Neural cell (in vitro differentiated cells): ENCODE data around the gene SMCHD1.
"Not testable (repeated sequence)": the region's sequence is repeated elsewhere in the genome, so short reads cannot be mapped to it uniquely, and the experiment has no call there.

Source experiments
- CTCF ChIP-seq: fragments of 450-650 bp; IDR thresholded peaks from 2 replicates; pipeline ENCODE4 v1.5.1; 2014; ENCODE audit warnings: antibody characterized with exemption, mild to moderate bottlenecking, moderate library complexity; ENCODE audit not compliant: poor library complexity, severe bottlenecking
- POLR2AphosphoS5 ChIP-seq: IDR thresholded peaks from 2 replicates; pipeline ENCODE4 v1.6.1; 2012
- REST ChIP-seq: IDR thresholded peaks from 2 replicates; pipeline ENCODE4 v1.6.1; 2012; ENCODE audit warnings: borderline replicate concordance
- TAF1 ChIP-seq: IDR thresholded peaks from 2 replicates; pipeline ENCODE4 v1.6.1; 2012; ENCODE audit warnings: low read depth

- not testable (repeated sequence) for TF ChIP-seq CTCF, TAF1, REST, POLR2AphosphoS5
Measured at GRCh38 chr18:2852460-2852859, 196.9 kb downstream of the SMCHD1 start.
